Hypothalamus (tissue), 51 donors: ENCODE results near the gene ATP8B4.

Experiments
- DNase-seq, 51 donors: peaks; one replicate each; lab custom pipeline; 2025; lab: John Stamatoyannopoulos, UW

Gene ATP8B4

GRCh38 chr15:49868348-49868747, 250.7 kb downstream of the ATP8B4 start:
- DNase-seq, result no peak

GRCh38 chr15:49865925-49866757, 252.9 kb downstream of the ATP8B4 start:
- no peak for DNase-seq

GRCh38 chr15:49864251-49864650, 254.8 kb downstream of the ATP8B4 start:
- no peak for DNase-seq

GRCh38 chr15:49863431-49864224, 255.4 kb downstream of the ATP8B4 start:
- no peak for DNase-seq

GRCh38 chr15:49860101-49860500, 258.9 kb downstream of the ATP8B4 start:
- no peak for DNase-seq

- DNase-seq, result no peak
Measured at GRCh38 chr15:49857496-49858475, 261.2 kb downstream of the ATP8B4 start.

GRCh38 chr15:49855917-49856637, 263.0 kb downstream of the ATP8B4 start:
- no peak for DNase-seq

- no peak for DNase-seq
Measured at GRCh38 chr15:49852756-49853155, 266.3 kb downstream of the ATP8B4 start.

GRCh38 chr15:49848807-49849206, 270.2 kb downstream of the ATP8B4 start:
- no peak for DNase-seq

GRCh38 chr15:49848282-49848724, 270.7 kb downstream of the ATP8B4 start:
- no peak for DNase-seq

- DNase-seq, result no peak
Measured at GRCh38 chr15:49847423-49848281, 271.4 kb downstream of the ATP8B4 start.

- DNase-seq, result no peak
Measured at GRCh38 chr15:49844390-49844789, 274.6 kb downstream of the ATP8B4 start.

GRCh38 chr15:49843725-49844124, 275.3 kb downstream of the ATP8B4 start:
- no peak for DNase-seq

GRCh38 chr15:49842031-49842730, 276.9 kb downstream of the ATP8B4 start:
- no peak for DNase-seq

- no peak for DNase-seq
Measured at GRCh38 chr15:49832511-49832910, 286.5 kb downstream of the ATP8B4 start.

- DNase-seq, result no peak
Measured at GRCh38 chr15:49831206-49831965, 287.6 kb downstream of the ATP8B4 start.

- DNase-seq, result no peak
Measured at GRCh38 chr15:49830391-49830790, 288.6 kb downstream of the ATP8B4 start.

- DNase-seq, result peak in 1 of 51 donors; percentile 6
Measured at GRCh38 chr15:49827311-49827710, 291.7 kb downstream of the ATP8B4 start.
